Measurements from ENCODE around the gene UVSSA.

Gene UVSSA

GRCh38 chr4:1325681-1326635, 21.1 kb upstream of the UVSSA start:
- H3K4me3 ChIP-seq (ENCODE audit: low read depth, low read length): no peak overlapping the region
- H3K9me3 ChIP-seq (ENCODE audit: control insufficient read depth, insufficient read depth, low read length): no peaks in the 10 kb centered on the region
- H3K36me3 ChIP-seq (ENCODE audit: control insufficient read depth, insufficient read depth, low read length): peaks cover 61% of the 10 kb centered on the region
- H3K27ac ChIP-seq (ENCODE audit: low read depth, low read length): no peak overlapping the region
- no peaks in the 10 kb centered on the region for H3K4me1 ChIP-seq (ENCODE audit: control insufficient read depth, insufficient read depth, low read length)
- no peaks in the 10 kb centered on the region for H3K27me3 ChIP-seq (ENCODE audit: control insufficient read depth, insufficient read depth, low read length)
- H3K9ac ChIP-seq (ENCODE audit: low read depth, low read length): no peak overlapping the region

GRCh38 chr4:1326751-1327525, 20.1 kb upstream of the UVSSA start:
- Histone ChIP-seq H3K27me3 (ENCODE audit: control insufficient read depth, insufficient read depth, low read length) (no peaks in the 10 kb centered on the region), H3K9ac (ENCODE audit: low read depth, low read length) (no peak overlapping the region), H3K4me3 (ENCODE audit: low read depth, low read length) (no peak overlapping the region), H3K36me3 (ENCODE audit: control insufficient read depth, insufficient read depth, low read length) (peaks cover 66% of the 10 kb centered on the region), H3K4me1 (ENCODE audit: control insufficient read depth, insufficient read depth, low read length) (no peaks in the 10 kb centered on the region), H3K9me3 (ENCODE audit: control insufficient read depth, insufficient read depth, low read length) (no peaks in the 10 kb centered on the region), H3K27ac (ENCODE audit: low read depth, low read length) (no peak overlapping the region)

DNA sequence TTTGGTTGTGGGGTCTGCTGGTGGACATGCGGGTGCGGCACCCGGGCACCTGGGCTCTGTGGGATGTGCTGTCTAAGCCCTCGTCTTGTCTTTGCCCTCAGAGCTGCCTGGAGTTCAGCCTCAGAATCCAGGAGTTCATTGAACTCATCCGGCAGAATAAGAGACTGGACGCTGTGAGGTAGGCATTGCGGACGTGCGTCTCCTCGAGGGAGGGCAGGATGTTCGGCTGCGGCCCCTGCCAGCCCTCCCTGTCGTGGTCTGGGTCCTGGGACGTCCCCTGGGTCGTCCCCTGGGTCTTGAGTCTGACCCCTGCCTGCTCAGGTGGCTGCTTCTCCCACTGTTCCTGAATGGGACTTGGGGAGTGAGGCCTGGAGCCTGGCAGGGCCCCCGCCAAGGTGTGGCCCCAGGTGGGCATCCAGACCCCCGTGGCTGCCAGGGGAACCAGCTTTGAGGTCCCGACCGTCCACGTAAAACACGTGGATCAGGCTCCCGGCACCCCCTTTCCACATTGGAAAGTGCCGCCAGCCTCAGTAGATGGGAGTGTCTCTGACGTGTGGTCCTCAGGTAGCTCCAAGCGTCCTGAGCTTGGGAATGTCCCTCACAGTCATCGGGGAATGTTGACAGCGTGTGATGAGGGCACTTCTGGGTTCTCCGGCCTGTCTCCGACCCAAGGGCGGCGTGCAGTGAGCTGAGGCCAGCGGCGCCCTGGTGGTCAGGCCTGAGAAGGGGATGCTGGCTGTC, 19.3 kb upstream of the UVSSA start:
- Histone ChIP-seq H3K9ac (ENCODE audit: low read depth, low read length) (no peak overlapping the region), H3K27ac (ENCODE audit: low read depth, low read length) (no peak overlapping the region), H3K27me3 (ENCODE audit: control insufficient read depth, insufficient read depth, low read length) (no peaks in the 10 kb centered on the region), H3K4me1 (ENCODE audit: control insufficient read depth, insufficient read depth, low read length) (no peaks in the 10 kb centered on the region), H3K4me3 (ENCODE audit: low read depth, low read length) (no peak overlapping the region), H3K36me3 (ENCODE audit: control insufficient read depth, insufficient read depth, low read length) (peaks cover 67% of the 10 kb centered on the region), H3K9me3 (ENCODE audit: control insufficient read depth, insufficient read depth, low read length) (no peaks in the 10 kb centered on the region)

- Histone ChIP-seq H3K27me3 (ENCODE audit: control insufficient read depth, insufficient read depth, low read length) (no peaks in the 10 kb centered on the region), H3K27ac (ENCODE audit: low read depth, low read length) (no peak overlapping the region), H3K9ac (ENCODE audit: low read depth, low read length) (no peak overlapping the region), H3K4me1 (ENCODE audit: control insufficient read depth, insufficient read depth, low read length) (no peaks in the 10 kb centered on the region), H3K9me3 (ENCODE audit: control insufficient read depth, insufficient read depth, low read length) (no peaks in the 10 kb centered on the region), H3K36me3 (ENCODE audit: control insufficient read depth, insufficient read depth, low read length) (peaks cover 69% of the 10 kb centered on the region), H3K4me3 (ENCODE audit: low read depth, low read length) (no peak overlapping the region)
Measured at GRCh38 chr4:1328267-1329155, 18.5 kb upstream of the UVSSA start.

GRCh38 chr4:1329408-1330371, 17.3 kb upstream of the UVSSA start:
- no peak overlapping the region for H3K9ac ChIP-seq (ENCODE audit: low read depth, low read length)
- peaks cover 70% of the 10 kb centered on the region for H3K36me3 ChIP-seq (ENCODE audit: control insufficient read depth, insufficient read depth, low read length)
- no peak overlapping the region for H3K4me3 ChIP-seq (ENCODE audit: low read depth, low read length)
- no peak overlapping the region for H3K27ac ChIP-seq (ENCODE audit: low read depth, low read length)
- H3K9me3 ChIP-seq (ENCODE audit: control insufficient read depth, insufficient read depth, low read length): no peaks in the 10 kb centered on the region
- no peaks in the 10 kb centered on the region for H3K27me3 ChIP-seq (ENCODE audit: control insufficient read depth, insufficient read depth, low read length)
- H3K4me1 ChIP-seq (ENCODE audit: control insufficient read depth, insufficient read depth, low read length): no peaks in the 10 kb centered on the region

GRCh38 chr4:1330761-1331590, 16.0 kb upstream of the UVSSA start:
- H3K36me3 ChIP-seq (ENCODE audit: control insufficient read depth, insufficient read depth, low read length): peaks cover 64% of the 10 kb centered on the region
- H3K4me1 ChIP-seq (ENCODE audit: control insufficient read depth, insufficient read depth, low read length): no peaks in the 10 kb centered on the region
- no peaks in the 10 kb centered on the region for H3K9me3 ChIP-seq (ENCODE audit: control insufficient read depth, insufficient read depth, low read length)
- no peak overlapping the region for H3K4me3 ChIP-seq (ENCODE audit: low read depth, low read length)
- no peak overlapping the region for H3K9ac ChIP-seq (ENCODE audit: low read depth, low read length)
- H3K27ac ChIP-seq (ENCODE audit: low read depth, low read length): no peak overlapping the region
- H3K27me3 ChIP-seq (ENCODE audit: control insufficient read depth, insufficient read depth, low read length): no peaks in the 10 kb centered on the region

DNA sequence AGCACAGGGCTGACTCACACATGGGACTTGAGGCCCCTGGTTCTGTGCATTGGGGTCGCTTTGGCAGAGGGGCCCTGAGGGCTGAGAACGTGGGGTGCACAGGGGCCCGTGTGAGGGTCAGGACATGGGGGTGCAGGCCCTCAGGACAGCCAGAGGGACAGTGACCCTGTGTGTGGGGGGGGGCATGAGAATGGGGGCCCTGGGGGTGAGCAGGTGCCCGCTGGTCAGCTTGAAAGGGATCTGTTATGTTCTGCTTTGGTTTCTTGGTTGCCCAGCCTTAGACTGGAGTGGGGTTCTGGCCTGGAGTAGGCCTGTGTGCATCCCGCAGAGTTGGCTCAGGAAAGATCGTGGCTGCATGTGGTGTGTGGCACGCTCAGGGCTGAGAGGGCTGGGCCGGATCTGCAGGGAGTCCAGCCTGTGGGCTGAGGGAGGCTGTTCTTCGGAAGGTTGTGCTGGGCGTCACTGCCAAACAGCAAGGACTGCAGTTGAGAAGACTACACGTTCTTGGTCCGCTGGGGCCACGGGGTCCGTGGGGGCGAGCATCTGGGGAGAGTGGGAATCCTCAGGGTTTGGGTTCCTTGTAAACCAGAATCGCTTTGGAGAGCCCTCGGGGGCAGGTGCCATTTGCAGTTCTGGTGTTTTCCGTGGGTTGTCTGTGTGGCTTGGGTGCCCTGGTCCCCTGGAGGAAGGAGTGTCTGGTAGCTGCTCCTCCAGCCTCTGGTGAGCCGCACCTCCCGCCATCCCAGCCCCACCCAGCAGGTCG, 15.2 kb upstream of the UVSSA start:
- H3K9ac ChIP-seq (ENCODE audit: low read depth, low read length): no peak overlapping the region
- H3K9me3 ChIP-seq (ENCODE audit: control insufficient read depth, insufficient read depth, low read length): no peaks in the 10 kb centered on the region
- no peak overlapping the region for H3K27ac ChIP-seq (ENCODE audit: low read depth, low read length)
- H3K27me3 ChIP-seq (ENCODE audit: control insufficient read depth, insufficient read depth, low read length): no peaks in the 10 kb centered on the region
- peaks cover 65% of the 10 kb centered on the region for H3K36me3 ChIP-seq (ENCODE audit: control insufficient read depth, insufficient read depth, low read length)
- no peaks in the 10 kb centered on the region for H3K4me1 ChIP-seq (ENCODE audit: control insufficient read depth, insufficient read depth, low read length)
- H3K4me3 ChIP-seq (ENCODE audit: low read depth, low read length): no peak overlapping the region

DNA sequence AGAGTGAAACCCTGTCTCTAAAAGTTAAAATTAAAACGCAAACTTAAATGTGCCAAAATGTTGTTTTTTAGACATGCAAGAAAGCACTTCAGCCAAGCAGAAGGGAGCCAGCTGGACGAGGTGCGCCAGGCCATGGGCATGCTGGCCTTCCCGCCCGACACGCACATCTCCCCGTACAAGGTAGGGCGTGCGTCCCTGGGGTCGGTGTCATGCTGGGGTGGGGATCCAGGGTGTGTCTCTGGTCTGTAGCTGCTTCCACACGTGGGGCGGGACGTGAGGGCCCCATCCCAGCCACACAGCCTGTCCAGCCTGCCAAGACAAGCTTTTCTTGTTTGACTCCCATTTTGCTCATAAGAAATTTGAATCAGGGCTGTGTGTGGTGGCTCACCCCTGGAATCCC, 14.3 kb upstream of the UVSSA start:
- Histone ChIP-seq H3K4me1 (ENCODE audit: control insufficient read depth, insufficient read depth, low read length) (no peaks in the 10 kb centered on the region), H3K27ac (ENCODE audit: low read depth, low read length) (no peak overlapping the region), H3K36me3 (ENCODE audit: control insufficient read depth, insufficient read depth, low read length) (peaks cover 69% of the 10 kb centered on the region), H3K27me3 (ENCODE audit: control insufficient read depth, insufficient read depth, low read length) (no peaks in the 10 kb centered on the region), H3K4me3 (ENCODE audit: low read depth, low read length) (no peak overlapping the region), H3K9me3 (ENCODE audit: control insufficient read depth, insufficient read depth, low read length) (no peaks in the 10 kb centered on the region), H3K9ac (ENCODE audit: low read depth, low read length) (no peak overlapping the region)

Data from HUES48 (cell line).